Measurements from ENCODE around the gene IDH3G. TPM values are rescaled to one million over a fixed set of nuclear protein-coding genes. Genes with fewer than 3 reads are reported as not detected.

IDH3G gene
- total RNA-seq, 2 experiments from 2014 or later, result 51.8 to 52.5 TPM

DNA sequence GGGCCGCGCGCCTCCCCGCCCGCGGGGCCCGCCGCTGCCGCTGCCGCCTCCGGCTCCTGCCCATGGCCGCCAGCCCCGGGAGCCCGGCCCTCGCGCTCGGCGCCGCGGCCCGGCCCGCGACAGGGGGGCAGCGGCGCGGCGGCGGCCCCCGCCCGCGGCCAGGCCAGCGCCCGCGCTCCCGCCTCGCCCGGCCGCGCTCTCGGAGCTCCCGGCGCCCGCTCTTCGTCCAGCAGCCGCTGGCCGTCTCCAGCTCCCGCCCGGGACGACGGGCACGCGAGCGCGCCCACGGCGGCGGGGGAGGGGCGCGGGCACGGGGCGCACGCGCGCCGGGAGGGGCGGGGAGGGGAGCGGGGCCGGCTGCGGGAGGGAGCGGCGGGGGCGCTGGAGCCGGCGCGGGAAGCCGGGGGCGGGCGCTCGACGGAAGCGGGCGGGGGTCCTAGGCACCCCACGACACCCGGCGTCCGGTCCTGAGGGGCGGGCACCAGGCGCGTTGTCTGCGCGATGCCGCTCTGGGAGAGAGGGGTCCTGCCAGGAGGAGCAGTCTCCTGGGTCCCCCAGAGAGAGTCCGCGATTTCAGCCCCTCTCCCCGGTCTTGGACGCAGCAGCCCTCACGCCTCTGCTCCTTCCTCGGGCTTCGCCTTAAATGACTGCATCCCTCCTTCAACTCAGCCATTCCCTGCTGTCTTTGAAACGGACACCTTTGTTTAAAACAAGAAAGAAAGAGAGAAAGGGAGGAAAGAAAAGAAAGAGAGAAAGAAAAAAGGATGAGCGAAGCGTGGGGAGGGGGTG is 36.7 kb upstream of the IDH3G start:
- no peak for DNase-seq (ENCODE audit: low spot score)
- CTCF ChIA-PET (ENCODE audit: unreplicated experiment), result no interaction called here
- Histone ChIP-seq H4K20me1 (ENCODE audit: insufficient read depth, low read length) (no peaks in the 10 kb centered on the region), H3K36me3 (ENCODE audit: insufficient read depth, low read length) (no peaks in the 10 kb centered on the region), H2AFZ (ENCODE audit: low read length) (no peak overlapping the region), H3K79me2 (ENCODE audit: insufficient read depth, low read depth, low read length) (no peaks in the 10 kb centered on the region), H3K4me3 (ENCODE audit: low read depth, low read length, poor library complexity, severe bottlenecking) (no peak overlapping the region), H3K4me2 (ENCODE audit: low read length) (no peak overlapping the region), H3K9me3 (ENCODE audit: low read length) (no peaks in the 10 kb centered on the region), H3K4me1 (ENCODE audit: insufficient read depth, low read length, poor library complexity, severe bottlenecking) (no peaks in the 10 kb centered on the region), H3K27ac (ENCODE audit: low read depth, low read length, poor library complexity, severe bottlenecking) (no peak overlapping the region), H3K9me2 (ENCODE audit: insufficient read depth, low read length) (no peaks in the 10 kb centered on the region)
- POLR2A ChIA-PET, result no interaction called here
- TF ChIP-seq, protein P1, sequence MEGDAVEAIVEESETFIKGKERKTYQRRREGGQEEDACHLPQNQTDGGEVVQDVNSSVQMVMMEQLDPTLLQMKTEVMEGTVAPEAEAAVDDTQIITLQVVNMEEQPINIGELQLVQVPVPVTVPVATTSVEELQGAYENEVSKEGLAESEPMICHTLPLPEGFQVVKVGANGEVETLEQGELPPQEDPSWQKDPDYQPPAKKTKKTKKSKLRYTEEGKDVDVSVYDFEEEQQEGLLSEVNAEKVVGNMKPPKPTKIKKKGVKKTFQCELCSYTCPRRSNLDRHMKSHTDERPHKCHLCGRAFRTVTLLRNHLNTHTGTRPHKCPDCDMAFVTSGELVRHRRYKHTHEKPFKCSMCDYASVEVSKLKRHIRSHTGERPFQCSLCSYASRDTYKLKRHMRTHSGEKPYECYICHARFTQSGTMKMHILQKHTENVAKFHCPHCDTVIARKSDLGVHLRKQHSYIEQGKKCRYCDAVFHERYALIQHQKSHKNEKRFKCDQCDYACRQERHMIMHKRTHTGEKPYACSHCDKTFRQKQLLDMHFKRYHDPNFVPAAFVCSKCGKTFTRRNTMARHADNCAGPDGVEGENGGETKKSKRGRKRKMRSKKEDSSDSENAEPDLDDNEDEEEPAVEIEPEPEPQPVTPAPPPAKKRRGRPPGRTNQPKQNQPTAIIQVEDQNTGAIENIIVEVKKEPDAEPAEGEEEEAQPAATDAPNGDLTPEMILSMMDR (conservative IDR thresholded peaks at IDR 0.05; ENCODE audit: low read length), result no peak
- BruUV-seq (replicated peaks), result no TSS peak
- intact Hi-C loops (cut with micrococcal nuclease; ENCODE audit: unreplicated experiment), result loop anchor here (10.0 kb wide), 1 partner anchor 66 kb away; the partner anchor contains the start of gene PLXNB3

- Histone ChIP-seq H3K9me2 (ENCODE audit: insufficient read depth, low read length) (no peaks in the 10 kb centered on the region), H2AFZ (ENCODE audit: low read length) (no peak within 1 kb of the TSS), H3K36me3 (ENCODE audit: insufficient read depth, low read length) (no peaks in the 10 kb centered on the region), H3K4me1 (ENCODE audit: insufficient read depth, low read length, poor library complexity, severe bottlenecking) (no peaks in the 10 kb centered on the region), H3K4me2 (ENCODE audit: low read length) (no peak within 1 kb of the TSS), H3K9me3 (ENCODE audit: low read length) (no peaks in the 10 kb centered on the region), H3K4me3 (ENCODE audit: low read depth, low read length, poor library complexity, severe bottlenecking) (no peak within 1 kb of the TSS), H3K79me2 (ENCODE audit: insufficient read depth, low read depth, low read length) (no peaks in the 10 kb centered on the region), H3K27ac (ENCODE audit: low read depth, low read length, poor library complexity, severe bottlenecking) (no peak within 1 kb of the TSS), H4K20me1 (ENCODE audit: insufficient read depth, low read length) (no peaks in the 10 kb centered on the region)
- DNase-seq (ENCODE audit: low spot score), result no peak
- ChIA-PET POLR2A (no interaction called here), CTCF (ENCODE audit: unreplicated experiment) (no interaction called here)
- intact Hi-C loops (cut with micrococcal nuclease; ENCODE audit: unreplicated experiment), result loop anchor here (10.0 kb wide), 2 partner anchors 55 to 65 kb away; partner anchors contain the start of genes L1CAM and PLXNB3
- TF ChIP-seq, protein P1 (conservative IDR thresholded peaks at IDR 0.05; ENCODE audit: low read length), result no peak
- no peak for TF ChIP-seq EZH2phosphoT487 (IDR thresholded peaks at IDR 0.05; ENCODE audit: borderline replicate concordance, low read depth, low read length)
- no TSS peak for BruUV-seq (replicated peaks)
Observed at GRCh38 chrX:153829799-153830639, 35.8 kb upstream of the IDH3G start, which contains the start of gene PDZD4. Gene PDZD4 (minus strand): TSS chrX:153830544. CDS start chrX:153830298, 246 bp downstream.

DNA sequence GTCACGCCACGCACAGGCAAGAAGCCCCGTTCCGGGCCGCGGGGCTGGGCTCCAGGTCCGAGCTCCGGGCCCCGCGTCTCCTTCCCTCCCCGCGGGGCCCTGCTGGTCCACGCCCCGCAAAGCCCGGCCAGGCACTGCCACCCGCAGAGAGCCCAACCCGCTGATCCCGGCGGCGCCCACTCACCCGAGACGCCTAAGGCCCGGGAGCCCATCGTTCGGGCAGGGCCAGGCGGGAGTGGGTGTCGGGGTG is 35.3 kb upstream of the IDH3G start:
- ChIA-PET CTCF (ENCODE audit: unreplicated experiment) (no interaction called here), POLR2A (no interaction called here)
- Histone ChIP-seq H3K79me2 (ENCODE audit: insufficient read depth, low read depth, low read length) (no peaks in the 10 kb centered on the region), H2AFZ (ENCODE audit: low read length) (no peak overlapping the region), H3K36me3 (ENCODE audit: insufficient read depth, low read length) (no peaks in the 10 kb centered on the region), H3K4me3 (ENCODE audit: low read depth, low read length, poor library complexity, severe bottlenecking) (no peak overlapping the region), H3K9me3 (ENCODE audit: low read length) (no peaks in the 10 kb centered on the region), H3K9me2 (ENCODE audit: insufficient read depth, low read length) (no peaks in the 10 kb centered on the region), H3K27ac (ENCODE audit: low read depth, low read length, poor library complexity, severe bottlenecking) (no peak overlapping the region), H3K4me2 (ENCODE audit: low read length) (no peak overlapping the region), H3K4me1 (ENCODE audit: insufficient read depth, low read length, poor library complexity, severe bottlenecking) (no peaks in the 10 kb centered on the region), H4K20me1 (ENCODE audit: insufficient read depth, low read length) (no peaks in the 10 kb centered on the region)
- no TSS peak for BruUV-seq (replicated peaks)
- intact Hi-C loops (cut with micrococcal nuclease; ENCODE audit: unreplicated experiment), result loop anchor here (10.0 kb wide), 1 partner anchor 55 kb away; the partner anchor contains the start of gene L1CAM
- DNase-seq (ENCODE audit: low spot score), result no peak
- TF ChIP-seq, protein P1 (conservative IDR thresholded peaks at IDR 0.05; ENCODE audit: low read length), result no peak
- no peak for TF ChIP-seq EZH2phosphoT487 (IDR thresholded peaks at IDR 0.05; ENCODE audit: borderline replicate concordance, low read depth, low read length)
